Left ventricle myocardium inferior (tissue), 1 donor: ENCODE measurements around the gene SLC6A11. TPM values are rescaled to one million over a fixed set of nuclear protein-coding genes. Genes with fewer than 3 reads are reported as not detected.

ENCODE experiments used
- DNase-seq: peaks from one replicate; pipeline ENCODE4 v3.0.0-alpha.2; 2020
- H3K27ac ChIP-seq: fragments of 200-600 bp; replicated peaks from 2 replicates; pipeline ENCODE4 v1.8.0; 2021
- H3K27me3 ChIP-seq: fragments of 200-600 bp; 2 replicates; pipeline ENCODE4 v1.8.0; 2021; ENCODE audit warnings: low read depth
- H3K36me3 ChIP-seq: fragments of 200-600 bp; 2 replicates; pipeline ENCODE4 v1.8.0; 2021
- H3K4me1 ChIP-seq: fragments of 200-600 bp; 2 replicates; pipeline ENCODE4 v1.8.0; 2021
- H3K4me3 ChIP-seq: fragments of 200-600 bp; 2 replicates; pipeline ENCODE4 v1.8.0; 2021; ENCODE audit warnings: mild to moderate bottlenecking, moderate library complexity
- H3K9me3 ChIP-seq: fragments of 200-600 bp; replicated peaks from 2 replicates; pipeline ENCODE4 v1.8.0; 2021
- CTCF ChIP-seq: fragments of 200-600 bp; IDR thresholded peaks from 2 replicates; pipeline ENCODE4 v1.8.0; 2021; ENCODE audit warnings: antibody characterized with exemption, mild to moderate bottlenecking, borderline replicate concordance
- intact Hi-C: fragments of 100-400 bp; cut with micrococcal nuclease; formaldehyde crosslinking; loops from one replicate; pipeline ENCODE4 v1.11.0; 2022
- total RNA-seq: library from RNA; stranded (reverse); fragmentation: NEBNext Ultra II Directional; extraction: Animal tissue kit (Norgen Biotek cat#: 25700); gene quantifications from one replicate; pipeline ENCODE4 v1.2.1, GENCODE V29; 2021
- donor health status: DM: no; HTN: yes; CAD: no; lungs with severe emphysema.

The SLC6A11 gene
- total RNA-seq, 1 donor from 2014 or later: not detected

- no peaks in the 10 kb centered on the region for H3K4me1 ChIP-seq
- intact Hi-C loops: no loop called here
Measured at GRCh38 chr3:10940106-10940505, 124.1 kb downstream of the SLC6A11 start.

GRCh38 chr3:10941972-10942371 lies 125.9 kb downstream of the SLC6A11 start:
- Histone ChIP-seq H3K4me3 (no peak overlapping the region), H3K36me3 (no peaks in the 10 kb centered on the region), H3K27ac (no peak overlapping the region), H3K9me3 (peaks cover 6% of the 10 kb centered on the region), H3K27me3 (peaks cover 69% of the 10 kb centered on the region), H3K4me1 (no peaks in the 10 kb centered on the region)
- TF ChIP-seq CTCF: peak; percentile 57
- intact Hi-C loops: no loop called here
- no peak for DNase-seq

More at GRCh38 chr3:10940106-10940505, 124.1 kb downstream of the SLC6A11 start:
- TF ChIP-seq CTCF: no peak
- peaks cover 6% of the 10 kb centered on the region for H3K9me3 ChIP-seq
- peaks cover 65% of the 10 kb centered on the region for H3K27me3 ChIP-seq
- DNase-seq: no peak
- no peak overlapping the region for H3K27ac ChIP-seq
- H3K36me3 ChIP-seq: no peaks in the 10 kb centered on the region
- H3K4me3 ChIP-seq: no peak overlapping the region

GRCh38 chr3:10942690-10943205 lies 126.7 kb downstream of the SLC6A11 start:
- no peak for TF ChIP-seq CTCF
- DNase-seq: no peak
- Histone ChIP-seq H3K27me3 (peaks cover 65% of the 10 kb centered on the region), H3K27ac (no peak overlapping the region), H3K9me3 (peaks cover 6% of the 10 kb centered on the region), H3K36me3 (no peaks in the 10 kb centered on the region), H3K4me1 (no peaks in the 10 kb centered on the region), H3K4me3 (no peak overlapping the region)
- intact Hi-C loops: no loop called here

- TF ChIP-seq CTCF: no peak
- no peak for DNase-seq
- intact Hi-C loops: no loop called here
- Histone ChIP-seq H3K4me1 (peaks cover 8% of the 10 kb centered on the region), H3K36me3 (no peaks in the 10 kb centered on the region), H3K4me3 (no peak overlapping the region), H3K27ac (no peak overlapping the region), H3K27me3 (peaks cover 66% of the 10 kb centered on the region), H3K9me3 (peaks cover 6% of the 10 kb centered on the region)
Measured at GRCh38 chr3:10944866-10945265, 128.8 kb downstream of the SLC6A11 start.

GRCh38 chr3:10945683-10946287 lies 129.8 kb downstream of the SLC6A11 start:
- intact Hi-C loops: loop anchor here (2.0 kb wide), 1 partner anchor 113 kb away; no protein-coding TSS in a partner anchor
- Histone ChIP-seq H3K4me3 (no peak overlapping the region), H3K27me3 (peaks cover 62% of the 10 kb centered on the region), H3K36me3 (no peaks in the 10 kb centered on the region), H3K27ac (no peak overlapping the region), H3K4me1 (peaks cover 9% of the 10 kb centered on the region), H3K9me3 (peaks cover 6% of the 10 kb centered on the region)
- TF ChIP-seq CTCF: peak; percentile 88
- DNase-seq: peak; percentile 49
